Trophoblast cell (in vitro differentiated cells and primary cell): ENCODE results near the gene ZNF862.

Experiments
- DNase-seq, 2 donors: peaks; one replicate each; pipeline ENCODE4 v3.0.0-alpha.2; 2016
- H2AFZ ChIP-seq: 2 replicates; pipeline ENCODE4 v1.6.1; 2013; ENCODE audit warnings: low read length, moderate library complexity, mild to moderate bottlenecking; ENCODE audit not compliant: insufficient read depth, poor library complexity
- H2AK5ac ChIP-seq: 2 replicates; pipeline ENCODE4 v1.6.1; 2013; ENCODE audit warnings: mild to moderate bottlenecking, low read length
- H2BK120ac ChIP-seq: 2 replicates; pipeline ENCODE4 v1.6.1; 2013; ENCODE audit warnings: low read length, mild to moderate bottlenecking, moderate library complexity; ENCODE audit not compliant: insufficient read depth, poor library complexity
- H2BK12ac ChIP-seq: 2 replicates; pipeline ENCODE4 v1.6.1; 2013; ENCODE audit warnings: mild to moderate bottlenecking, low read length, moderate library complexity
- H2BK5ac ChIP-seq: 2 replicates; pipeline ENCODE4 v1.6.1; 2013; ENCODE audit warnings: low read length, low read depth, moderate library complexity, mild to moderate bottlenecking; ENCODE audit not compliant: poor library complexity
- H3K14ac ChIP-seq: 2 replicates; pipeline ENCODE4 v1.6.1; 2013; ENCODE audit warnings: mild to moderate bottlenecking, low read length
- H3K18ac ChIP-seq: 2 replicates; pipeline ENCODE4 v1.6.1; 2013; ENCODE audit warnings: mild to moderate bottlenecking, low read length
- H3K23ac ChIP-seq: 2 replicates; pipeline ENCODE4 v1.6.1; 2013; ENCODE audit warnings: low read length
- H3K27ac ChIP-seq: 2 replicates; pipeline ENCODE4 v1.5.1; 2013; ENCODE audit warnings: low read depth, mild to moderate bottlenecking, inconsistent platforms, low read length, moderate library complexity
- H3K27me3 ChIP-seq: 2 replicates; pipeline ENCODE4 v1.6.1; 2013; ENCODE audit warnings: inconsistent platforms, mild to moderate bottlenecking, low read length, moderate library complexity; ENCODE audit not compliant: insufficient read depth
- H3K36me3 ChIP-seq, 2 experiments: 1 replicate in 1 of 2; 2 replicates in 1 of 2; pipeline ENCODE4 v1.6.1; 2013; ENCODE audit warnings: low read length in 2 of 2, mild to moderate bottlenecking in 2 of 2, moderate library complexity in 1 of 2; ENCODE audit not compliant: insufficient read depth in 2 of 2, control insufficient read depth in 1 of 2
- H3K4ac ChIP-seq: 2 replicates; pipeline ENCODE4 v1.6.1; 2013; ENCODE audit warnings: low read depth, mild to moderate bottlenecking, low read length, moderate library complexity
- H3K4me1 ChIP-seq, 2 experiments: 1 replicate in 1 of 2; 2 replicates in 1 of 2; pipeline ENCODE4 v1.6.1; 2013; ENCODE audit warnings: low read length in 2 of 2, mild to moderate bottlenecking in 2 of 2, moderate library complexity in 1 of 2; ENCODE audit not compliant: insufficient read depth in 2 of 2, control insufficient read depth in 1 of 2
- H3K4me2 ChIP-seq: 2 replicates; pipeline ENCODE4 v1.6.1; 2013; ENCODE audit warnings: inconsistent platforms, mild to moderate bottlenecking, low read length, moderate library complexity
- H3K4me3 ChIP-seq: 2 replicates; pipeline ENCODE4 v1.5.1; 2013; ENCODE audit warnings: mild to moderate bottlenecking, low read depth, low read length, inconsistent platforms
- H3K79me1 ChIP-seq: one replicate; pipeline ENCODE4 v1.6.1; 2013; ENCODE audit warnings: low read length
- H3K79me2 ChIP-seq: 2 replicates; pipeline ENCODE4 v1.6.1; 2013; ENCODE audit warnings: low read length, mild to moderate bottlenecking; ENCODE audit not compliant: control insufficient read depth, insufficient read depth, poor library complexity
- H3K9ac ChIP-seq: 2 replicates; pipeline ENCODE4 v1.6.1; 2013; ENCODE audit warnings: mild to moderate bottlenecking, low read length
- H3K9me3 ChIP-seq: 2 replicates; pipeline ENCODE4 v1.6.1; 2013; ENCODE audit warnings: low read depth, mild to moderate bottlenecking, control low read depth, inconsistent platforms, low read length; ENCODE audit not compliant: insufficient read depth
- H4K12ac ChIP-seq: 2 replicates; pipeline ENCODE4 v1.6.1; 2013; ENCODE audit warnings: low read depth, mild to moderate bottlenecking, low read length, moderate library complexity
- H4K8ac ChIP-seq: 2 replicates; pipeline ENCODE4 v1.6.1; 2013; ENCODE audit warnings: low read depth, mild to moderate bottlenecking, low read length, moderate library complexity
- H4K91ac ChIP-seq: one replicate; pipeline ENCODE4 v1.6.1; 2013; ENCODE audit warnings: low read depth, mild to moderate bottlenecking, low read length, moderate library complexity
- WGBS: extraction: QIAGEN DNeasy Blood & Tissue Kit; methylation state at CpG from one replicate; pipeline ENCODE4 v1.1.7; 2013; ENCODE audit warnings: missing lambda C conversion rate; ENCODE audit not compliant: insufficient read length, insufficient coverage; ENCODE audit errors: extremely low coverage; 5-methylcytosine and 5-hydroxymethylcytosine counted together

Gene ZNF862

GRCh38 chr7:149791411-149792219, 46.6 kb upstream of the ZNF862 start:
- Histone ChIP-seq H3K9me3 (peaks cover 4% of the 10 kb centered on the region), H2BK12ac (no peak overlapping the region), H2AK5ac (no peak overlapping the region), H3K14ac (no peak overlapping the region), H2BK5ac (no peak overlapping the region), H3K27ac (no peak overlapping the region), H3K36me3 (no peaks in the 10 kb centered on the region), H3K27me3 (peaks cover 17% of the 10 kb centered on the region), H4K91ac (no peak overlapping the region), H3K23ac (no peak overlapping the region), H3K18ac (no peak overlapping the region), H3K9ac (no peak overlapping the region), H2AFZ (no peak overlapping the region), H3K4ac (no peak overlapping the region), H3K4me1 (no peaks in the 10 kb centered on the region), H3K79me1 (no peaks in the 10 kb centered on the region), H3K4me2 (no peak overlapping the region), H3K79me2 (no peaks in the 10 kb centered on the region), H4K12ac (no peak overlapping the region), H3K4me3 (no peak overlapping the region), H4K8ac (no peak overlapping the region), H2BK120ac (no peak overlapping the region)
- no peak for DNase-seq
- WGBS, result no CpG with 5 or more reads among the region's 21 CpGs

DNA sequence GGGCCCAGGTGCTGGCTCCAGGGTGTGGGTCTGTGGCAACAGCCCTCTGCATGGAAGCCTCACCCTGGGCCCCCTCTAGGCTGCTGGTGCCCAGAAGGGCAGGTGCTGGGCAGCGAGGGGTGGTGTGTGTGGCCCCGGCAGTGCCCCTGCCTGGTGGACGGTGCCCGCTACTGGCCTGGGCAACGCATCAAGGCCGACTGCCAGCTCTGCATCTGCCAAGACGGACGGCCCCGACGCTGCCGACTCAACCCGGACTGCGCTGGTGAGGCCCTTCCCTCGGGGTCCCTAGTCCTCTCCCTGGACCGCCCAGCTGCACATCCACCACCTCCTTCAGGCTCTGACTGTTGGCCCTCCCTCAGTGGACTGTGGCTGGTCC, 46.0 kb upstream of the ZNF862 start:
- no peak overlapping the region for H3K4me3 ChIP-seq
- H4K91ac ChIP-seq, result no peak overlapping the region
- H3K4me2 ChIP-seq, result no peak overlapping the region
- no peak overlapping the region for H4K12ac ChIP-seq
- no peak overlapping the region for H2AK5ac ChIP-seq
- no peak overlapping the region for H4K8ac ChIP-seq
- no peaks in the 10 kb centered on the region for H3K79me2 ChIP-seq
- no peak overlapping the region for H3K27ac ChIP-seq
- H2BK12ac ChIP-seq, result no peak overlapping the region
- no peak overlapping the region for H3K9ac ChIP-seq
- H2BK120ac ChIP-seq, result no peak overlapping the region
- no peak overlapping the region for H2BK5ac ChIP-seq
- H2AFZ ChIP-seq, result no peak overlapping the region
- H3K4ac ChIP-seq, result no peak overlapping the region
- no peak overlapping the region for H3K14ac ChIP-seq
- no CpG with 5 or more reads among the region's 15 CpGs for WGBS
- H3K9me3 ChIP-seq, result peaks cover 4% of the 10 kb centered on the region
- no peak for DNase-seq
- no peaks in the 10 kb centered on the region for H3K4me1 ChIP-seq
- H3K23ac ChIP-seq, result no peak overlapping the region
- H3K36me3 ChIP-seq, result no peaks in the 10 kb centered on the region
- H3K18ac ChIP-seq, result no peak overlapping the region
- no peaks in the 10 kb centered on the region for H3K79me1 ChIP-seq
- H3K27me3 ChIP-seq, result peaks cover 17% of the 10 kb centered on the region

DNA sequence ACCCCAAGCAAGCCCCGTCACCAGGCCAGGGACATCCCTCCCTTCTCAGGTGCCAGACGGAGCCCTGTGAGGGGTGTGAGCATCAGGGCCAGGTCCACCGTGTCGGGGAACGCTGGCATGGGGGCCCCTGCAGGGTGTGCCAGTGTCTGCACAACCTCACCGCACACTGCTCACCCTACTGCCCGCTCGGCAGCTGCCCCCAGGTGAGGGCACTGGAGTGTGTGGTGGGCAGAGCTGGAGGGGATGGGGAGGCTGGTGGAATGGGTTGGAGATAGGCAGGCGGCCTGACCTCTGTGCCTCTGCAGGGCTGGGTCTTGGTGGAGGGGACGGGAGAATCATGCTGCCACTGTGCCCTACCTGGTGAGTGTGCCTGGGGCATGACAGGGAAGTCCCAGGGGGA, 44.9 kb upstream of the ZNF862 start:
- no peaks in the 10 kb centered on the region for H3K36me3 ChIP-seq
- WGBS, result no CpG with 5 or more reads among the region's 10 CpGs
- H4K8ac ChIP-seq, result no peak overlapping the region
- H3K27ac ChIP-seq, result no peak overlapping the region
- H3K4me1 ChIP-seq, result no peaks in the 10 kb centered on the region
- H3K4me3 ChIP-seq, result no peak overlapping the region
- H3K27me3 ChIP-seq, result peaks cover 17% of the 10 kb centered on the region
- H3K79me1 ChIP-seq, result no peaks in the 10 kb centered on the region
- peaks cover 4% of the 10 kb centered on the region for H3K9me3 ChIP-seq
- no peak overlapping the region for H3K14ac ChIP-seq
- no peak for DNase-seq
- H3K4me2 ChIP-seq, result no peak overlapping the region
- no peak overlapping the region for H4K91ac ChIP-seq
- H2BK120ac ChIP-seq, result no peak overlapping the region
- no peak overlapping the region for H2AFZ ChIP-seq
- no peak overlapping the region for H3K23ac ChIP-seq
- no peak overlapping the region for H4K12ac ChIP-seq
- no peaks in the 10 kb centered on the region for H3K79me2 ChIP-seq
- no peak overlapping the region for H3K4ac ChIP-seq
- no peak overlapping the region for H2BK12ac ChIP-seq
- no peak overlapping the region for H3K9ac ChIP-seq
- no peak overlapping the region for H2BK5ac ChIP-seq
- no peak overlapping the region for H3K18ac ChIP-seq
- H2AK5ac ChIP-seq, result no peak overlapping the region

GRCh38 chr7:149794661-149795060, 43.5 kb upstream of the ZNF862 start:
- Histone ChIP-seq H3K79me1 (no peaks in the 10 kb centered on the region), H2AK5ac (no peak overlapping the region), H3K4ac (no peak overlapping the region), H2BK5ac (no peak overlapping the region), H3K36me3 (no peaks in the 10 kb centered on the region), H3K27me3 (peaks cover 10% of the 10 kb centered on the region), H3K4me2 (no peak overlapping the region), H2BK12ac (no peak overlapping the region), H4K8ac (no peak overlapping the region), H3K27ac (no peak overlapping the region), H4K91ac (no peak overlapping the region), H3K4me3 (no peak overlapping the region), H3K9me3 (no peaks in the 10 kb centered on the region), H2AFZ (no peak overlapping the region), H3K14ac (no peak overlapping the region), H3K18ac (no peak overlapping the region), H2BK120ac (no peak overlapping the region), H3K9ac (no peak overlapping the region), H3K79me2 (no peaks in the 10 kb centered on the region), H3K23ac (no peak overlapping the region), H3K4me1 (no peaks in the 10 kb centered on the region), H4K12ac (no peak overlapping the region)
- WGBS, result no CpG with 5 or more reads among the region's 6 CpGs
- DNase-seq, result no peak
